ENCODE results near the gene KANK2. TPM values are rescaled to one million over a fixed set of nuclear protein-coding genes. Genes with fewer than 3 reads are reported as not detected.

KANK2 gene
- total and polyA plus RNA-seq, 9 donors = 71.5 to 150 (median 116) TPM

DNA sequence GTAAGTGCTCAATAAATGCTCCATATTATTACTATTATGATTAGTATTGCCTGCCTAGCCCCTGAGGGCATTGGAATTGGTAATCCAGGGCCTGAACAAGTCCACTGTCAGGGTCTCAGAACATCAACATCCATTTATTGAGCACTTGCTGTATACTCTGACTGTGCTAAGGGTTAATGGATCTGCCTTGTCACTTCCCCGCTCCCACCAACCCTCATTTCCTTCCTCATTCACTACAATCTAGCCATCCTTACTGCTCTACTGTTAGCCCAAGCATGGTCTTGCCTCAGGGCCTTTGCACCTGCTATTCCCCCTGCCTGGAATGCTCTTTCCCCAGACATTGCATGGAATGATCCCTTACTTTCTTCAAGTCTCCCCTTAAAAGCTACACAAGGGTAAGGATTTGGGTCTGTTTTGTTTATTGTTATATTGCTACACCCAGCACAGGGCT is 29.4 kb upstream of the KANK2 start:
- no peaks in the 10 kb centered on the region for H3K27me3 ChIP-seq (ENCODE audit: control insufficient read depth, insufficient read depth, low read length)
- no peak for DNase-seq
- no peak overlapping the region for H3K27ac ChIP-seq (ENCODE audit: low read length)
- peaks cover 67% of the 10 kb centered on the region for H3K36me3 ChIP-seq (ENCODE audit: control insufficient read depth, insufficient read depth, low read length)
- no CpG with 5 or more reads among the region's 1 CpG for WGBS (ENCODE audit: insufficient coverage)
- H3K9me3 ChIP-seq (replicated peaks; ENCODE audit: control insufficient read depth, low read depth, low read length) = peaks cover 7% of the 10 kb centered on the region
- H3K4me3 ChIP-seq (ENCODE audit: low read length) = no peak overlapping the region
- H3K4me1 ChIP-seq (ENCODE audit: control insufficient read depth, insufficient read depth, low read length) = no peaks in the 10 kb centered on the region

DNA sequence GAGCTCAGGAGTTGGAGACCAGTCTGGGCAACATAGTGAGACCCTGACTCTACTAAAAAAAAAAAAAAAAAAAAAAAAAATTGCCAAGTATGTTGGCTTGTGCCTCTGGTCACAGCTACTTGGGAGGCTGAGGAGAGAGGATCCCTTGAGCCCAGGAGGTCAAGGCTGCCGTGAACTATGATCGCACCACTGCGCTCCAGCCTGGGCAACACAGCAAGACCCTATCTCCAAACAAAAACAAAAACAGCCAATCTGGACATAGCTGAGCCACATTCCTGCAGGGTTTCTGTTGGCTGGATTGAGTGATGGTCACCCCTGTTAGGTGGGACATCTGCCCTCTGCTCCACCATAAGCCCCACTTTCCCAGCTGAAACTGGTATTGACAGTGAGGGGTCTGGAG is 28.5 kb upstream of the KANK2 start:
- Histone ChIP-seq H3K9me3 (replicated peaks; ENCODE audit: control insufficient read depth, low read depth, low read length) (peaks cover 10% of the 10 kb centered on the region), H3K4me3 (ENCODE audit: low read length) (no peak overlapping the region), H3K27ac (ENCODE audit: low read length) (no peak overlapping the region), H3K27me3 (ENCODE audit: control insufficient read depth, insufficient read depth, low read length) (no peaks in the 10 kb centered on the region), H3K4me1 (ENCODE audit: control insufficient read depth, insufficient read depth, low read length) (no peaks in the 10 kb centered on the region), H3K36me3 (ENCODE audit: control insufficient read depth, insufficient read depth, low read length) (peaks cover 68% of the 10 kb centered on the region)
- no peak for DNase-seq
- WGBS (ENCODE audit: insufficient coverage) = no CpG with 5 or more reads among the region's 3 CpGs

DNA sequence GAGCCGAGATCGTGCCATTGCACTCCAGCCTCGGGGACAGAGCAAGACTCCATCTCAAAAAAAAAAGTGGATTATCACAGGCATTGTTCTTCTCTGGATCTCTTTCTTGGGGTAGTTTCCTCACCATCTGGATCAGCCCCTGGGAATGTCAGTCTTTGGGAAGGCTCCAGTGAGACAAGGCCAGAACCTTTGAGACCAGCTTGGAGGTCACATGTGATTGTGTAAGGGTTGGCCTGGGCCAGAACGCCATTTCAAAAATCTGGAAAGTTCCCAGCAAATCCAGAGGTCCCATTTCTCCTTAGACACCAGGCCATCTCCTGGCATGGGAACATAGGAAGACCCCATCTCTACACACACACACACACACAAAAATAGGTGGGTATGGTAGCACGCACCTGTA is 27.8 kb upstream of the KANK2 start:
- Histone ChIP-seq H3K4me3 (ENCODE audit: low read length) (no peak overlapping the region), H3K27me3 (ENCODE audit: control insufficient read depth, insufficient read depth, low read length) (no peaks in the 10 kb centered on the region), H3K36me3 (ENCODE audit: control insufficient read depth, insufficient read depth, low read length) (peaks cover 65% of the 10 kb centered on the region), H3K9me3 (replicated peaks; ENCODE audit: control insufficient read depth, low read depth, low read length) (peaks cover 10% of the 10 kb centered on the region), H3K27ac (ENCODE audit: low read length) (no peak overlapping the region), H3K4me1 (ENCODE audit: control insufficient read depth, insufficient read depth, low read length) (no peaks in the 10 kb centered on the region)
- DNase-seq = no peak
- 74% methylated on average over 3 of the region's 5 CpGs for WGBS (ENCODE audit: insufficient coverage)

DNA sequence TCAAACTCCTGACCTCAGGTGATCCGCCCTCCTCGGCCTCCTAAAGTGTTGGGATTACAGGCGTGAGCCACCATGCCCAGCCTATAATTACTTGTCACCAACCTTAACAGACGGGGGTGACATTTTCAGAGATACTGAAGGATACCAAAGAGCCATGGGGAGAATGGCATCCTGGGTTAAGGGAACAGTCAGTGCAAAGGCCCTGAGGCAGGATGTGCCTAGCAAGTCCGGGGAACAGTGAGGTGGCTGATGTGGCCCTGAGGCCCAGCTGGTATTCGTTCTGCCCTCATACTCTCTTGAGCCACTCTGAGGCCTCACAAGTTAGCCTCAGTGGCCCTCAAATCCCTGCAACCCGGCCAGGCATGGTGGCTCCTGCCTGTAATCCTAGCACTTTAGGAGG is 27.1 kb upstream of the KANK2 start:
- H3K27ac ChIP-seq (ENCODE audit: low read length) = no peak overlapping the region
- H3K4me3 ChIP-seq (ENCODE audit: low read length) = no peak overlapping the region
- peaks cover 10% of the 10 kb centered on the region for H3K9me3 ChIP-seq (replicated peaks; ENCODE audit: control insufficient read depth, low read depth, low read length)
- WGBS (ENCODE audit: insufficient coverage) = 91% methylated on average over 3 of the region's 7 CpGs
- DNase-seq = no peak
- no peaks in the 10 kb centered on the region for H3K4me1 ChIP-seq (ENCODE audit: control insufficient read depth, insufficient read depth, low read length)
- H3K27me3 ChIP-seq (ENCODE audit: control insufficient read depth, insufficient read depth, low read length) = no peaks in the 10 kb centered on the region
- H3K36me3 ChIP-seq (ENCODE audit: control insufficient read depth, insufficient read depth, low read length) = peaks cover 65% of the 10 kb centered on the region

DNA sequence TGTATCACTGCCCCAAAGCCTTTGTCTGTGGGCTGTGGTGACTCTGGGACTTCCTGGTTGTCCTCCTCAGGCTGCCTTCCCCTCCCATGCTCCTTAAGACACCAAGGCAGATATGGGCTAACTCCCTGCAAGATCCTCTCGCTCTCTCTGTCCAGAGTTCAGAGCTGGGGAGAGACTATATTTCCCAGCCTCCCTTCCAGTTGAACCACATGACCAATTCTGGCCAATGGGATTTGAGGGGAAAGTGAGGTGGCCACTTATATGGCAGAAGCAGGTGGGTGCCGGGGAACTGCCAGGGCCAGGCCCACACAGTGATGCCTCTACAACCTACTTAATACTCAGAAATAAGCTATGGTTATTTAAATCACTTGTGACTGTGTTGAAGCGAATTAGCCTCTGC is 25.9 kb upstream of the KANK2 start:
- no CpG with 5 or more reads among the region's 3 CpGs for WGBS (ENCODE audit: insufficient coverage)
- H3K36me3 ChIP-seq (ENCODE audit: control insufficient read depth, insufficient read depth, low read length) = peaks cover 59% of the 10 kb centered on the region

DNA sequence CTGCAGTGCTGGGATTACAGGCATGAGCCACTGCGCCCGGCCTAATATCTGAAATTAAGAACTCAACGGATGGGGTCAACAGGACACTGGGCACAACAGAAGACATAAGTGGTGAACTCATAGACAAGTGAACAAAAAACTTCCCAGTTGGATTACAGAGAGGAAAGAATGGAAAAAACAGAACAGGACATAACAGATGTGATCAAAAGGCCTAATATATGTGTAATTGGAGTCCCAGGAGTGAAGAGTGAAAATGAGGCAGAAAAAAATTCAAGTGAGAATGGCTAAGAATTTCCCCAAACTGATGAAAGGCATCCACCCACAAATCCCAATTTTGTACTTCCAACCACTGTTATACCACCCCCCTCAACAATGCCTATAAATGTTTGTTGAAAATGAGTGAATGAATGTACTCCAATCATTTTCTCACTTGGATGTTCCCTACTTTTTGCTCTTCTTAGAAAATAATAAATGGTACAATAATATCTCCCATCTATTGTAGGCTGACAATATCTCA is 23.8 kb upstream of the KANK2 start:
- Histone ChIP-seq H3K36me3 (ENCODE audit: control insufficient read depth, insufficient read depth, low read length) (peaks cover 53% of the 10 kb centered on the region), H3K4me3 (ENCODE audit: low read length) (no peak overlapping the region), H3K27ac (ENCODE audit: low read length) (no peak overlapping the region), H3K27me3 (ENCODE audit: control insufficient read depth, insufficient read depth, low read length) (no peaks in the 10 kb centered on the region), H3K9me3 (replicated peaks; ENCODE audit: control insufficient read depth, low read depth, low read length) (peaks cover 10% of the 10 kb centered on the region), H3K4me1 (ENCODE audit: control insufficient read depth, insufficient read depth, low read length) (no peaks in the 10 kb centered on the region)
- no peak for DNase-seq
- WGBS (ENCODE audit: insufficient coverage) = no CpG with 5 or more reads among the region's 3 CpGs

More for the DNA sequence above, 25.9 kb upstream of the KANK2 start:
- DNase-seq = no peak
- Histone ChIP-seq H3K4me3 (ENCODE audit: low read length) (no peak overlapping the region), H3K4me1 (ENCODE audit: control insufficient read depth, insufficient read depth, low read length) (no peaks in the 10 kb centered on the region), H3K27me3 (ENCODE audit: control insufficient read depth, insufficient read depth, low read length) (no peaks in the 10 kb centered on the region), H3K9me3 (replicated peaks; ENCODE audit: control insufficient read depth, low read depth, low read length) (peaks cover 10% of the 10 kb centered on the region), H3K27ac (ENCODE audit: low read length) (no peak overlapping the region)

DNA sequence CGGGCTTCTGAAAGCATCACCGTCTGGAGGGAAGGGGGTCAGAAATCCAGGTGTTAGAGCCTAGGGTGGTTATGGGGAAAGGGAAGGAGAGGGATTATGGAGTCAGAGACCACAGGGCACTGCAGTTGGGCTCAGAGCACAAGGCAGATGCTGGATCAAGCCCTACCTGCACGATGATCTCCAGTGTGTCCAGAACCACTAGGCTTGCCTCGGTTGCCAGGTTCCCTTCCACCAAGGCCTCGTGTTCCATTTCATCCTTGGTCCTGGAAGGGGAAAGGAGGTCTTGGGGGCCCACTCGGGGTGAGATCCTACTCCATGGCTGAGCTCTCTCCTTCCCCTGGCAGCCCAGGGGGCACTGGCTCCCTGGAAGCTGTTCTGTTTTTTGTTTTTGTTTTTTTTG is 17.0 kb upstream of the KANK2 start:
- Histone ChIP-seq H3K36me3 (ENCODE audit: control insufficient read depth, insufficient read depth, low read length) (peaks cover 62% of the 10 kb centered on the region), H3K9me3 (replicated peaks; ENCODE audit: control insufficient read depth, low read depth, low read length) (no peaks in the 10 kb centered on the region), H3K27me3 (ENCODE audit: control insufficient read depth, insufficient read depth, low read length) (no peaks in the 10 kb centered on the region), H3K4me1 (ENCODE audit: control insufficient read depth, insufficient read depth, low read length) (no peaks in the 10 kb centered on the region), H3K4me3 (ENCODE audit: low read length) (no peak overlapping the region), H3K27ac (ENCODE audit: low read length) (no peak overlapping the region)
- no peak for DNase-seq
- WGBS (ENCODE audit: insufficient coverage) = 94% methylated on average over 5 of the region's 6 CpGs

DNA sequence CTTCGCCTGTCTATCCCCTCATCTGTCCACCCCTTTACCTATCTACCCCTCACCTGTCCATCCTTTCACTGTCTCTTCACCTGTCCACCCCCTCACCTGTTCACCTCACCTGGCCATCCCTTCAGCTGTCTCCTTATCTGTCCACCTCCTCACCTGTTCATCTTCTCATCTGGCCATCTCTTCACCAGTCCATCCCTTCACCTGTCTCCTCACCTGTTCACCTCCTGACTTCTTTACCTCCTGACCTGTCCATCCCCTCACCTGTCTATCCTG is 13.2 kb upstream of the KANK2 start:
- H3K27ac ChIP-seq (ENCODE audit: low read length) = no peak overlapping the region
- WGBS (ENCODE audit: insufficient coverage) = 93% methylated on average over 1 of the region's 1 CpG
- H3K27me3 ChIP-seq (ENCODE audit: control insufficient read depth, insufficient read depth, low read length) = no peaks in the 10 kb centered on the region
- H3K4me3 ChIP-seq (ENCODE audit: low read length) = no peak overlapping the region
- no peaks in the 10 kb centered on the region for H3K4me1 ChIP-seq (ENCODE audit: control insufficient read depth, insufficient read depth, low read length)
- no peak for DNase-seq
- peaks cover 67% of the 10 kb centered on the region for H3K36me3 ChIP-seq (ENCODE audit: control insufficient read depth, insufficient read depth, low read length)
- H3K9me3 ChIP-seq (replicated peaks; ENCODE audit: control insufficient read depth, low read depth, low read length) = no peaks in the 10 kb centered on the region

DNA sequence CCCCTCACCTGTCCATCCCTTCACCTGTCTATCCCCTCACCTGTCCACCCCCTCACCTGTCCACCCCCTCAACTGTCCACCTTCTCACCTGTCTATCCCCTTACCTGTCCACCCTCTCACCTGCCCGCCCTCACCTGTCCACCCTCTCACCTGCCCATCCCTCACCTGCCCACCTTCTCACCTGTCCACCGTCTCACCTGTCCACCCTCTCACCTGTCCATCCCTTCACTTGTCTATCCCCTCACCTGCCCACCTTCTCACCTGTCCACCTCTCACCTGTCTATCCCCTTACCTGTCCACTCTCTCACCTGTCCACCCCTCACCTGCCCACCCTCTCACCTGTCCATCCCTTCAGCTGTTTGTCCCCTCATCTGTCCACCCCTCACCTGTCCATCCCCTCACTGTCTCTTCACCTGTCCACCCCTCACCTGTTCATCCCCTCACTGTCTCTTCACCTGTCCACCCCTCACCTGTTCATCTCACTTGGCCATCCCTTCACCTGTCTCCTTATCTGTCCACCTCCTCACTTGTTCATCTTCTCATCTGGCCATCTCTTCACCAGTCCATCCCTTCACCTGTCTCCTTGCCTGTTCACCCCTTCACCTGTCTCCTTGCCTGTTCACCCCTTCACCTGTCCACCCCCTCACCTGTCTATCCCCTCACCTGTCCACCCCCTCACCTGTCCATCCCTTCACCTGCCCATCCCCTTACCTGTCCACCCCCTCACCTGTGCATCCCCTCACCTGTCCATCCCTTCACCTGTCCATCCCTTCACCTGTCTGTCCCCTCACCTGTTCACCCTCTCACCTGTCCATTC is 12.7 kb upstream of the KANK2 start:
- no peaks in the 10 kb centered on the region for H3K27me3 ChIP-seq (ENCODE audit: control insufficient read depth, insufficient read depth, low read length)
- H3K27ac ChIP-seq (ENCODE audit: low read length) = no peak overlapping the region
- 78% methylated on average over 2 of the region's 2 CpGs for WGBS (ENCODE audit: insufficient coverage)
- H3K4me1 ChIP-seq (ENCODE audit: control insufficient read depth, insufficient read depth, low read length) = no peaks in the 10 kb centered on the region
- H3K9me3 ChIP-seq (replicated peaks; ENCODE audit: control insufficient read depth, low read depth, low read length) = no peaks in the 10 kb centered on the region
- peaks cover 61% of the 10 kb centered on the region for H3K36me3 ChIP-seq (ENCODE audit: control insufficient read depth, insufficient read depth, low read length)
- no peak for DNase-seq
- no peak overlapping the region for H3K4me3 ChIP-seq (ENCODE audit: low read length)

DNA sequence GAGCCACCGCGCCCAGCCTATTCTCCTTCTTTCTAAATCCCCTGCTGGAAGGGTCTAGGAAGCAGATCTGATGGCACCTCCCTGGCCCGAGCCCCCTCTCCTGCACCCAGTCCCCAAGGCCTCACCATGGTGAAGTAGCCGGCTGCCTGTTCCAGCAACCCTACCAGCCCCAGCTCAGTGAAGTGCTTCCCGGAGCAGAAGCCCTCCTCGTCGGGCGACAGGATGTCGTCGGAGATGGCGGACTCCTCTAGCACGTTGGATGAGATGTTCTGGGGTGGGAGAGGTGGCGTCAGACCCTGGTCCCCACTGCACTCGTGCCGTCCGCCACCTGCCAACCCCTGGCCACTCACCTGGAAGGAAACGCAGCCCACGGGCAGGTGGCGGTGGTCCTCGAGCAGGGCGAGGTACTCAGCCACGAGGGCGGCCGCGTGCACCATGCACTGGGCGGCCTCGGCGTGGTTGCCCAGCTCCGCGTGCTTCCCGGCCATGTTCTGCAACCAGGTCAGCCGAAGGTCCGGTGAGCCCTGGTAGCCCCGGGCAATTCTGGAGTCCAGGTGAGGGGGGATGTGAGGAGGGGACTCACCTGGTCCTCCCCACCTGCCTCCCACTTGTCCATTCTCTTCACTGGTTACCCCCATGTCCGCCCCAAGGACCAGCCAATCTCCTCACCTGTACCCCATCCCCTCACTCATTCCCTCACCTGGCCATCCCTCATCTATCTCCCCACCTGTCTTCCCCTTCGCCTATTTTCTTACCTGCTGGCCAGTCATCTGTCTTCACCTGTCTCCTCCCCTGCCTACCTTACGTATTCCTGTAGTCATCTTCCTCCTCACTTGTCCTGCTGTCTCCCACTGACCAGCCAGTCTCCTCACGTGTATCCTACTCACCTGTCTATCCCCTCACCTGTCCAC is 11.5 kb upstream of the KANK2 start:
- WGBS (ENCODE audit: insufficient coverage) = 94% methylated on average over 25 of the region's 38 CpGs
- no peak overlapping the region for H3K4me3 ChIP-seq (ENCODE audit: low read length)
- H3K9me3 ChIP-seq (replicated peaks; ENCODE audit: control insufficient read depth, low read depth, low read length) = no peaks in the 10 kb centered on the region
- H3K4me1 ChIP-seq (ENCODE audit: control insufficient read depth, insufficient read depth, low read length) = peaks cover 3% of the 10 kb centered on the region
- no peak overlapping the region for H3K27ac ChIP-seq (ENCODE audit: low read length)
- no peak for DNase-seq
- H3K27me3 ChIP-seq (ENCODE audit: control insufficient read depth, insufficient read depth, low read length) = no peaks in the 10 kb centered on the region
- H3K36me3 ChIP-seq (ENCODE audit: control insufficient read depth, insufficient read depth, low read length) = peaks cover 62% of the 10 kb centered on the region

Data from muscle of leg (tissue), 11 donors.